Mucosa of descending colon (tissue), 3 donors: Measurements from ENCODE around the gene CBX4. TPM values are rescaled to one million over a fixed set of nuclear protein-coding genes. Genes with fewer than 3 reads are reported as not detected.

Experiments used
- ATAC-seq: fragments of 200-7000 bp; cut with Tn5 transposase; one replicate; pipeline ENCODE4 v1.9.1; 2020; ENCODE audit warnings: mild to moderate bottlenecking, moderate library complexity
- DNase-seq, 3 donors: peaks; one replicate each; pipeline ENCODE4 v3.0.0-alpha.2; 2020
- H3K36me3 ChIP-seq: fragments of 200-600 bp; one replicate; pipeline ENCODE4 v1.8.0; 2021; ENCODE audit warnings: low read depth, mild to moderate bottlenecking
- H3K4me1 ChIP-seq: fragments of 200-600 bp; one replicate; pipeline ENCODE4 v1.8.0; 2021; ENCODE audit warnings: low read depth, mild to moderate bottlenecking
- H3K4me3 ChIP-seq: fragments of 200-600 bp; one replicate; pipeline ENCODE4 v1.8.0; 2021; ENCODE audit warnings: mild to moderate bottlenecking
- H3K9me3 ChIP-seq: fragments of 200-600 bp; one replicate; pipeline ENCODE4 v1.8.0; 2021; ENCODE audit warnings: mild to moderate bottlenecking
- CTCF ChIP-seq: fragments of 200-600 bp; IDR thresholded peaks from one replicate; pipeline ENCODE4 v1.8.0; 2022; ENCODE audit warnings: antibody characterized with exemption, mild to moderate bottlenecking
- intact Hi-C, 2 donors: fragments of 100-400 bp; cut with DNase I in 1 of 2; cut with micrococcal nuclease in 1 of 2; formaldehyde crosslinking; loops; one replicate each; pipeline versions ENCODE4 v1.11.0 to v1.11.1; 2022; cut with DNase I, micrococcal nuclease
- total RNA-seq, 3 donors: library from RNA; stranded (reverse); fragmentation: NEBNext Ultra II Directional in 2 of 3; extraction: Animal tissue kit (Norgen Biotek cat#: 25700) in 2 of 3; gene quantifications; one replicate each; pipeline versions ENCODE4 v1.2.1 to v1.2.4, GENCODE V29; 2021 to 2023
- donor health status: DM: no; HTN: no; CAD: no; lungs with moderate emphysema.
- donor health status: DM: no; HTN: no; CAD: no.
- donor health status: DM: no; HTN: yes; CAD: no.

CBX4 gene
- total RNA-seq, 3 donors from 2014 or later, result 10.2 to 14.2 (median 13.2) TPM

- Histone ChIP-seq H3K4me3 (no peak overlapping the region), H3K4me1 (peaks cover 21% of the 10 kb centered on the region), H3K9me3 (no peaks in the 10 kb centered on the region), H3K36me3 (no peaks in the 10 kb centered on the region)
- ATAC-seq (no peak), DNase-seq (no peak)
- intact Hi-C loops, result no loop called here
- no peak for TF ChIP-seq CTCF
Observed at GRCh38 chr17:79818026-79818758, 21.0 kb downstream of the CBX4 start.

GRCh38 chr17:79815836-79816461 lies 23.3 kb downstream of the CBX4 start:
- H3K4me3 ChIP-seq, result no peak overlapping the region
- H3K9me3 ChIP-seq, result no peaks in the 10 kb centered on the region
- intact Hi-C loops, result no loop called here
- ATAC-seq (no peak), DNase-seq (no peak)
- no peak for TF ChIP-seq CTCF
- H3K4me1 ChIP-seq, result peaks cover 42% of the 10 kb centered on the region
- H3K36me3 ChIP-seq, result no peaks in the 10 kb centered on the region

GRCh38 chr17:79814974-79815835 lies 24.0 kb downstream of the CBX4 start:
- Histone ChIP-seq H3K4me1 (peaks cover 46% of the 10 kb centered on the region), H3K4me3 (no peak overlapping the region), H3K9me3 (no peaks in the 10 kb centered on the region), H3K36me3 (no peaks in the 10 kb centered on the region)
- TF ChIP-seq CTCF, result no peak
- ATAC-seq (peak; percentile 69), DNase-seq (peak; percentile 72 to 80 (median 74))
- intact Hi-C loops, result no loop called here

GRCh38 chr17:79814127-79814973 lies 24.9 kb downstream of the CBX4 start:
- TF ChIP-seq CTCF, result no peak
- Histone ChIP-seq H3K4me1 (peaks cover 51% of the 10 kb centered on the region), H3K9me3 (no peaks in the 10 kb centered on the region), H3K36me3 (no peaks in the 10 kb centered on the region), H3K4me3 (no peak overlapping the region)
- intact Hi-C loops, result no loop called here
- ATAC-seq, result peak; percentile 1
- peak in 1 of 3 donors; percentile 37 for DNase-seq
